ENCODE measurements around the gene CEP72. TPM values are rescaled to one million over a fixed set of nuclear protein-coding genes. Genes with fewer than 3 reads are reported as not detected.

CEP72 gene
- total RNA-seq, 2 donors from 2014 or later, result 35.6 to 36.5 TPM

DNA sequence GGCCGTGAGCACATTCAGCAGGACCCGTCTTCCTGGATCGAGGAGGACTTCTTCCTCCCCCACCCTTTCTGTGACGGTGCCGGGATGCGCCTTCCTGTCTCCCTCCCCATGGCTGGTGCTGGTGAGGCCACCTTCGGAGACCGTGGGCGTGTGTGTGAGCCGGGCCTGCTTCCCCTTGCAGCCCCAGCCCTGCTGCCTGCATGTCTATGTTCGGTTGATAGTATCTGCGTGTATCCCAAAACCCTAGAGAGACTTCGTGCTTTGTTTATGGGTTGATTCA lies 12.8 kb downstream of the CEP72 start:
- 94 to 96% methylated on average over 11 to 13 of the region's 13 CpGs for WGBS, 2 experiments (ENCODE audit: insufficient coverage in 1 of 2, insufficient read length in 1 of 2)
- H3K27ac Mint-ChIP-seq, result no peak overlapping the region
- no peak overlapping the region for H3K27ac ChIP-seq (ENCODE audit: low read depth, low read length)
- H3K4me1 Mint-ChIP-seq, result no peaks in the 10 kb centered on the region
- H3K36me3 ChIP-seq (ENCODE audit: control insufficient read depth, insufficient read depth, low read length), result peaks cover 40% of the 10 kb centered on the region
- TF ChIP-seq, protein P1, sequence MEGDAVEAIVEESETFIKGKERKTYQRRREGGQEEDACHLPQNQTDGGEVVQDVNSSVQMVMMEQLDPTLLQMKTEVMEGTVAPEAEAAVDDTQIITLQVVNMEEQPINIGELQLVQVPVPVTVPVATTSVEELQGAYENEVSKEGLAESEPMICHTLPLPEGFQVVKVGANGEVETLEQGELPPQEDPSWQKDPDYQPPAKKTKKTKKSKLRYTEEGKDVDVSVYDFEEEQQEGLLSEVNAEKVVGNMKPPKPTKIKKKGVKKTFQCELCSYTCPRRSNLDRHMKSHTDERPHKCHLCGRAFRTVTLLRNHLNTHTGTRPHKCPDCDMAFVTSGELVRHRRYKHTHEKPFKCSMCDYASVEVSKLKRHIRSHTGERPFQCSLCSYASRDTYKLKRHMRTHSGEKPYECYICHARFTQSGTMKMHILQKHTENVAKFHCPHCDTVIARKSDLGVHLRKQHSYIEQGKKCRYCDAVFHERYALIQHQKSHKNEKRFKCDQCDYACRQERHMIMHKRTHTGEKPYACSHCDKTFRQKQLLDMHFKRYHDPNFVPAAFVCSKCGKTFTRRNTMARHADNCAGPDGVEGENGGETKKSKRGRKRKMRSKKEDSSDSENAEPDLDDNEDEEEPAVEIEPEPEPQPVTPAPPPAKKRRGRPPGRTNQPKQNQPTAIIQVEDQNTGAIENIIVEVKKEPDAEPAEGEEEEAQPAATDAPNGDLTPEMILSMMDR (conservative IDR thresholded peaks at IDR 0.05), result no peak
- H3K9me3 Mint-ChIP-seq, result no peaks in the 10 kb centered on the region
- no peaks in the 10 kb centered on the region for H3K27me3 Mint-ChIP-seq (ENCODE audit: insufficient read depth)
- H3K9ac ChIP-seq (ENCODE audit: extremely low read depth, low read length, poor library complexity, severe bottlenecking), result no peak overlapping the region
- H3K4me1 ChIP-seq (ENCODE audit: control insufficient read depth, insufficient read depth, low read length), result no peaks in the 10 kb centered on the region
- no peak overlapping the region for H3K4me3 Mint-ChIP-seq
- H3K36me3 Mint-ChIP-seq (ENCODE audit: low read depth), result peaks cover 53% of the 10 kb centered on the region
- H3K4me3 ChIP-seq (ENCODE audit: low read length), result no peak overlapping the region
- H3K9me3 ChIP-seq (ENCODE audit: control insufficient read depth, low read length), result no peaks in the 10 kb centered on the region
- H3K27me3 ChIP-seq (ENCODE audit: control insufficient read depth, insufficient read depth, low read length, poor library complexity, severe bottlenecking), result no peaks in the 10 kb centered on the region
- no peak for DNase-seq

DNA sequence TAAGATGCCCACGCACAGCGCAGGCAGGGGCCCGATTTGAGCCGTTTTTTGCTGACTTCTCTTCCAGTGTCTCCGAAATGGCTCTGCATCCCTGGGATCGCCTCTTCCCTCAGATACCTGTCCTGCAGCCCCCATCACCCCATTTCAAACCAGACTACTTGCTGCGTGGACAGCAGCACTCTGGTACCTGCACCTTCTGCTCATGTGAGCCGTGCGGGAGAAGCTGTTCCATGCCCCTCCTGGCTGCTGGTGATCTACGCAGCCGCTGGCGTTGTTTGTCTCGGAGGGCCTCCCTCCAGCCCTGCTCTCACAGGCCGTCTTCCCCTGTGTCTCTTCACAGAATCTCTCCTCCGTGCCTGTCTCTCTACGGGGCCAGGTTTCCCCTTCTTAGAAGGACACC lies 13.4 kb downstream of the CEP72 start:
- no peaks in the 10 kb centered on the region for H3K4me1 Mint-ChIP-seq
- 94 to 97% methylated on average over 14 to 16 of the region's 16 CpGs for WGBS, 2 experiments (ENCODE audit: insufficient coverage in 1 of 2, insufficient read length in 1 of 2)
- H3K4me3 ChIP-seq (ENCODE audit: low read length), result no peak overlapping the region

DNA sequence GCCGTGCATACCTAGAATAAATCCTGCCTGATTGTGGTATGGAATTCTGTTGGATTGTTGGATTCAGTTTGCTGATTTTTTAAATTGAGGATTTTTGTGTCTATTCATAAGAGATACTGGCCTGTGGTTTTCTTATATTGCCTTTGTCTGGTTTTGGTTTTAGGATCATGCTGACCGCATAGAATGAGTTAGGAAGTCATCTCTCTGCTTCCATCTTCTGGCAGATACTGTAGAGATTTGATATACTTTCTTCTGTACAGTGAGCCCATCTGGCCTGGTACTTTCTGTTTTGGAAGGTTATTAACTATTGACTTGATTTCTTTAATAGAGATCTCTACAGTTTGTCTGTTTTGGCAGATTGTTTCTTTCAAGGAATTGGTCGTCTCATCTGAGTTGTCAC lies 14.7 kb downstream of the CEP72 start:
- Mint-ChIP-seq H3K9me3 (no peaks in the 10 kb centered on the region), H3K27ac (no peak overlapping the region), H3K4me1 (no peaks in the 10 kb centered on the region), H3K36me3 (ENCODE audit: low read depth) (peaks cover 38% of the 10 kb centered on the region), H3K4me3 (no peak overlapping the region), H3K27me3 (ENCODE audit: insufficient read depth) (no peaks in the 10 kb centered on the region)
- no peaks in the 10 kb centered on the region for H3K9me3 ChIP-seq (ENCODE audit: control insufficient read depth, low read length)
- peaks cover 25% of the 10 kb centered on the region for H3K36me3 ChIP-seq (ENCODE audit: control insufficient read depth, insufficient read depth, low read length)
- DNase-seq, result no peak
- TF ChIP-seq, protein P1 (conservative IDR thresholded peaks at IDR 0.05), result no peak
- no peak overlapping the region for H3K4me3 ChIP-seq (ENCODE audit: low read length)
- no peak overlapping the region for H3K9ac ChIP-seq (ENCODE audit: extremely low read depth, low read length, poor library complexity, severe bottlenecking)
- no peaks in the 10 kb centered on the region for H3K4me1 ChIP-seq (ENCODE audit: control insufficient read depth, insufficient read depth, low read length)
- no peaks in the 10 kb centered on the region for H3K27me3 ChIP-seq (ENCODE audit: control insufficient read depth, insufficient read depth, low read length, poor library complexity, severe bottlenecking)
- H3K27ac ChIP-seq (ENCODE audit: low read depth, low read length), result no peak overlapping the region
- WGBS, 2 experiments (ENCODE audit: insufficient coverage in 1 of 2, insufficient read length in 1 of 2), result 93% methylated on average over 3 of the region's 3 CpGs

More for the DNA sequence above, 13.4 kb downstream of the CEP72 start:
- H3K4me3 Mint-ChIP-seq, result no peak overlapping the region
- no peaks in the 10 kb centered on the region for H3K4me1 ChIP-seq (ENCODE audit: control insufficient read depth, insufficient read depth, low read length)
- no peaks in the 10 kb centered on the region for H3K27me3 ChIP-seq (ENCODE audit: control insufficient read depth, insufficient read depth, low read length, poor library complexity, severe bottlenecking)
- H3K36me3 Mint-ChIP-seq (ENCODE audit: low read depth), result peaks cover 47% of the 10 kb centered on the region
- no peaks in the 10 kb centered on the region for H3K27me3 Mint-ChIP-seq (ENCODE audit: insufficient read depth)
- H3K9me3 Mint-ChIP-seq, result no peaks in the 10 kb centered on the region
- TF ChIP-seq, protein P1 (conservative IDR thresholded peaks at IDR 0.05), result no peak
- H3K27ac Mint-ChIP-seq, result no peak overlapping the region
- H3K9me3 ChIP-seq (ENCODE audit: control insufficient read depth, low read length), result no peaks in the 10 kb centered on the region
- H3K9ac ChIP-seq (ENCODE audit: extremely low read depth, low read length, poor library complexity, severe bottlenecking), result no peak overlapping the region
- H3K36me3 ChIP-seq (ENCODE audit: control insufficient read depth, insufficient read depth, low read length), result peaks cover 35% of the 10 kb centered on the region
- no peak overlapping the region for H3K27ac ChIP-seq (ENCODE audit: low read depth, low read length)
- no peak for DNase-seq

All from endodermal cell (in vitro differentiated cells).